Nephron (organoid): ENCODE data around the gene AURKAIP1.

Source experiments
- H3K27ac Mint-ChIP-seq, 3 experiments: 2 replicates each; pipeline ENCODE4 v1.8.0; 2020; ENCODE audit warnings: mixed read lengths in 3 of 3, mild to moderate bottlenecking in 2 of 3, moderate library complexity in 1 of 3
- H3K27me3 Mint-ChIP-seq: 2 replicates; pipeline ENCODE4 v1.8.0; 2021; ENCODE audit warnings: low read depth, mild to moderate bottlenecking, moderate library complexity, mixed read lengths
- H3K36me3 Mint-ChIP-seq: 2 replicates; pipeline ENCODE4 v1.8.0; 2020; ENCODE audit warnings: low read depth, mixed read lengths
- H3K4me1 Mint-ChIP-seq: 2 replicates; pipeline ENCODE4 v1.8.0; 2020; ENCODE audit warnings: mixed read lengths
- H3K4me3 Mint-ChIP-seq, 3 experiments: 2 replicates each; pipeline ENCODE4 v1.8.0; 2020; ENCODE audit warnings: mild to moderate bottlenecking in 3 of 3, mixed read lengths in 3 of 3, moderate library complexity in 2 of 3
- H3K9me3 Mint-ChIP-seq: 2 replicates; pipeline ENCODE4 v1.8.0; 2020; ENCODE audit warnings: mixed read lengths
- CTCF ChIP-seq, 3 experiments: fragments of 200-600 bp; sonication (generic); IDR thresholded peaks; one replicate each; pipeline ENCODE4 v1.5.0; 2021; ENCODE audit warnings: antibody characterized with exemption in 3 of 3; ENCODE audit not compliant: unreplicated experiment in 3 of 3

AURKAIP1 gene

GRCh38 chr1:1343811-1344421 is 31.1 kb downstream of the AURKAIP1 start:
- no peaks in the 10 kb centered on the region for H3K9me3 Mint-ChIP-seq
- H3K4me3 Mint-ChIP-seq, result no peak overlapping the region
- TF ChIP-seq CTCF (IDR thresholded peaks at IDR 0.05; ENCODE audit: unreplicated experiment in 3 of 3), result no peak
- peaks cover 7% of the 10 kb centered on the region for H3K4me1 Mint-ChIP-seq
- H3K36me3 Mint-ChIP-seq, result peaks cover 10% of the 10 kb centered on the region
- H3K27ac Mint-ChIP-seq, result no peak overlapping the region
- no peaks in the 10 kb centered on the region for H3K27me3 Mint-ChIP-seq

- peaks cover 10% of the 10 kb centered on the region for H3K36me3 Mint-ChIP-seq
- TF ChIP-seq CTCF (IDR thresholded peaks at IDR 0.05; ENCODE audit: unreplicated experiment in 3 of 3), result no peak
- no peaks in the 10 kb centered on the region for H3K27me3 Mint-ChIP-seq
- no peak overlapping the region for H3K4me3 Mint-ChIP-seq
- H3K27ac Mint-ChIP-seq, result no peak overlapping the region
- peaks cover 6% of the 10 kb centered on the region for H3K4me1 Mint-ChIP-seq
- H3K9me3 Mint-ChIP-seq, result no peaks in the 10 kb centered on the region
Measured at GRCh38 chr1:1342584-1343115, 32.4 kb downstream of the AURKAIP1 start.

GRCh38 chr1:1342061-1342562 is 32.9 kb downstream of the AURKAIP1 start:
- TF ChIP-seq CTCF (IDR thresholded peaks at IDR 0.05; ENCODE audit: unreplicated experiment in 3 of 3), result no peak
- peaks cover under 1% of the 10 kb centered on the region for H3K4me1 Mint-ChIP-seq

GRCh38 chr1:1341549-1342021 is 33.4 kb downstream of the AURKAIP1 start:
- Mint-ChIP-seq H3K36me3 (peaks cover 10% of the 10 kb centered on the region), H3K27me3 (no peaks in the 10 kb centered on the region), H3K9me3 (no peaks in the 10 kb centered on the region), H3K27ac (no peak overlapping the region), H3K4me1 (no peaks in the 10 kb centered on the region), H3K4me3 (no peak overlapping the region)
- TF ChIP-seq CTCF (IDR thresholded peaks at IDR 0.05; ENCODE audit: unreplicated experiment in 3 of 3), result no peak

More at GRCh38 chr1:1342061-1342562, 32.9 kb downstream of the AURKAIP1 start:
- no peak overlapping the region for H3K27ac Mint-ChIP-seq
- H3K27me3 Mint-ChIP-seq, result no peaks in the 10 kb centered on the region
- no peak overlapping the region for H3K4me3 Mint-ChIP-seq
- H3K9me3 Mint-ChIP-seq, result no peaks in the 10 kb centered on the region
- peaks cover 10% of the 10 kb centered on the region for H3K36me3 Mint-ChIP-seq

- Mint-ChIP-seq H3K27ac (no peak overlapping the region), H3K36me3 (peaks cover 10% of the 10 kb centered on the region), H3K27me3 (no peaks in the 10 kb centered on the region), H3K4me3 (no peak overlapping the region), H3K4me1 (no peaks in the 10 kb centered on the region), H3K9me3 (no peaks in the 10 kb centered on the region)
- TF ChIP-seq CTCF (IDR thresholded peaks at IDR 0.05; ENCODE audit: unreplicated experiment in 3 of 3), result no peak
Measured at GRCh38 chr1:1340791-1341548, 34.0 kb downstream of the AURKAIP1 start.
